GM12874 (cell line): Measurements from ENCODE around the gene KRABD2.

Source experiments
- CTCF ChIP-seq: IDR thresholded peaks from 2 replicates; pipeline ENCODE4 v1.5.1; 2011; ENCODE audit warnings: low read depth, mild to moderate bottlenecking, control low read depth, low read length, moderate library complexity; ENCODE audit not compliant: insufficient read depth

The KRABD2 gene

DNA sequence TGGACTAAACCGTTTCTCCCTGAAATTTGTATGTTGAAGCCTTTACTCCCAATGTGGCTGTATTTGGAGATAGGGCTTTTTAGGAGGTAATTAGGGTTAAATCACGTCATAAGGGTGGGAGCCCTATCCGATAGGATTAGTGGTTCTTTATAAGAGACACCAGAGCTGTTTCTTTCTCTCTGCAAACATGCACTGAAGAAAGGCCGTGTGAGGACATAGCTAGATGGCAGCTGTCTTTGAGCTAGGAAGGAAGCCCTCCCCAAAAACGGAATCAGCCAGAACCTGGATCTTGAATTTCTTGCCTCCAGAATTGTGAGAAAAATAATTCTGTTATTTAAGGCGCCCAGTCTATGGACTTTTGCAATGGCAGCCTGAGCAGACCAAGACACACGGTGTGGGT lies 22.8 kb downstream of the KRABD2 start:
- TF ChIP-seq CTCF = no peak

DNA sequence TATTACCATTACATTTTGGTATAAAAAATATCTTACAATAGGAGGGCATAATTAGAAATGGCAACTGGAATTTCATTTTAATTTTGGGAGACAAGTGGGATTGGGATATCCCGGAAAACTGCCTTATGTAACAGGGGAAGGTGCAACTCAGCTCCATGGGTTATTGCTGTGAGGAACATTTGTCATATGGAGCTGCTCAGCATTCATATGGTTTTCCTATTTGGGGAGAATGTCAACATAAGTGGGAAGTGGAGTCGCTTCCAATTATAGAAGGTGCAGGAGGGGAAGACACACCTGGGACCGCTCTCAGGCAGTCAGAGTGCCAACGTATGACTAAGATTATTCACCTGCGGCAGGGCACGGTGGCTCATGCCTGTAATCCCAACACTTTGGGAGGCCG lies 26.2 kb downstream of the KRABD2 start:
- TF ChIP-seq CTCF = no peak

- no peak for TF ChIP-seq CTCF
Measured at GRCh38 chr17:8345951-8346665, 30.4 kb downstream of the KRABD2 start.

- TF ChIP-seq CTCF = no peak
Measured at GRCh38 chr17:8345052-8345690, 31.3 kb downstream of the KRABD2 start.

DNA sequence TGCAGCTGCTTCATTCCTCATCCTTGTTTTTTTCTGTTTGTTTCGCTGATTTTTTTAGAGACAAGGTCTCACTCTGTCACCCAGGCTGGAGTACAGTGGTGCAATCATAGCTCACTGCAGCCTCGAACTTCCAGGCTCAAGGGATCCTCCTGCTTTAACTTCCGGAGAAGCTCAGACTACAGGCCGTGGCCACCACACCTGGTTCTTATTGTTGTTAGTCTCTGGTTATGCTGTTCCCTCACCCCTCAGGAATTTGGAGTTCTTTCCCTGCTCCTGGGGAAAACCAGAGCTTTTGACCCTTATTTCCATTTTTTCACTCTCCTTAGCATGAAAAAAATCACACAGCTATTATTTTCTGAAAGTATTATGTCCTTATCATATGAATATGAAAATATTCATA lies 35.0 kb downstream of the KRABD2 start:
- TF ChIP-seq CTCF = no peak

GRCh38 chr17:8339540-8339939 lies 37.0 kb downstream of the KRABD2 start, which contains the start of gene ODF4:
TSS of gene ODF4 (plus strand) at chr17:8339840. CDS start at chr17:8340052, 212 bp downstream.
- no peak for TF ChIP-seq CTCF

- no peak for TF ChIP-seq CTCF
Measured at GRCh38 chr17:8338753-8339140, 37.8 kb downstream of the KRABD2 start.
